Fibroblast of lung (primary cell): Measurements from ENCODE around the gene C16orf96.

Experiments
- EZH2 ChIP-seq: IDR thresholded peaks from 2 replicates; pipeline ENCODE4 v1.5.1; 2012; ENCODE audit warnings: low read length, control low read depth, mild to moderate bottlenecking; ENCODE audit errors: missing control alignments
- TF ChIP-seq, protein P1 (sequence below), 2 donors: IDR thresholded peaks in 1 of 2; conservative IDR thresholded peaks in 1 of 2; 1 replicate in 1 of 2; 2 replicates in 1 of 2; pipeline ENCODE4 v1.5.1; 2011 to 2012; ENCODE audit warnings: low read length in 2 of 2, control low read depth in 1 of 2, inconsistent platforms in 1 of 2, low read depth in 1 of 2, mild to moderate bottlenecking in 1 of 2

DNA sequence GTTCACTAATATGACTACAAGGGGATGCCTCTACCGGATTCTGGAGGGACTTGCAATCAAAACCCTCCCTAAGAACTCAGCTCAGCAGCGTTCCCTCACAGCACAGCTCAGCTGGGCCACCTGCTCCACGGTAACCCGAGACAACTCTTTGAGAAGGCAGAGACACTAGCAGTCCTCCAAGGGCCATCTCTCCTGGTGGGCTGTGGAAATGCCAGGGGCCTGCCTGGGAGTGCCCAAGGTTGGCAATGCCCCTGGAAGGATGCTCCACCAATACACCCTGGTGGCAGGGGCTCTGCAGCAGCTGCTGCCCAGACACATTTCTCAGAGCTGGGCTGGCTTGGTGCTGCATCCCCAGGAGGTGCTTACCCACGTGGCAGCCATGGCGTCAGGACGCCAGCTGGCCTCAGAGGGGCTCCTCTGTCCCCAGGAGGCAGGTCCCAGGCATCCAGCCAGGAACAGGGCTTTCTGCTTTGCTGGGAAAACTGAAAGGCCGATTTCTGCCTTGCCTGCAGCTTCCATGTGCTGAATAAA is 34.0 kb upstream of the C16orf96 start:
- TF ChIP-seq, protein P1, sequence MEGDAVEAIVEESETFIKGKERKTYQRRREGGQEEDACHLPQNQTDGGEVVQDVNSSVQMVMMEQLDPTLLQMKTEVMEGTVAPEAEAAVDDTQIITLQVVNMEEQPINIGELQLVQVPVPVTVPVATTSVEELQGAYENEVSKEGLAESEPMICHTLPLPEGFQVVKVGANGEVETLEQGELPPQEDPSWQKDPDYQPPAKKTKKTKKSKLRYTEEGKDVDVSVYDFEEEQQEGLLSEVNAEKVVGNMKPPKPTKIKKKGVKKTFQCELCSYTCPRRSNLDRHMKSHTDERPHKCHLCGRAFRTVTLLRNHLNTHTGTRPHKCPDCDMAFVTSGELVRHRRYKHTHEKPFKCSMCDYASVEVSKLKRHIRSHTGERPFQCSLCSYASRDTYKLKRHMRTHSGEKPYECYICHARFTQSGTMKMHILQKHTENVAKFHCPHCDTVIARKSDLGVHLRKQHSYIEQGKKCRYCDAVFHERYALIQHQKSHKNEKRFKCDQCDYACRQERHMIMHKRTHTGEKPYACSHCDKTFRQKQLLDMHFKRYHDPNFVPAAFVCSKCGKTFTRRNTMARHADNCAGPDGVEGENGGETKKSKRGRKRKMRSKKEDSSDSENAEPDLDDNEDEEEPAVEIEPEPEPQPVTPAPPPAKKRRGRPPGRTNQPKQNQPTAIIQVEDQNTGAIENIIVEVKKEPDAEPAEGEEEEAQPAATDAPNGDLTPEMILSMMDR (conservative IDR thresholded peaks at IDR 0.05 in 1 of 2, IDR thresholded peaks at IDR 0.05 in 1 of 2; ENCODE audit: low read depth in 1 of 2, low read length in 2 of 2) = no peak
- TF ChIP-seq EZH2 = no peak
